HG02798 (cell line): ENCODE results near the gene ASIC4.

Source experiments
- ATAC-seq: cut with Tn5 transposase; IDR thresholded peaks from one replicate; pipeline ENCODE4 v1.9.1; 2021; ENCODE audit warnings: mild to moderate bottlenecking; ENCODE audit not compliant: unreplicated experiment, poor library complexity

The ASIC4 gene

DNA sequence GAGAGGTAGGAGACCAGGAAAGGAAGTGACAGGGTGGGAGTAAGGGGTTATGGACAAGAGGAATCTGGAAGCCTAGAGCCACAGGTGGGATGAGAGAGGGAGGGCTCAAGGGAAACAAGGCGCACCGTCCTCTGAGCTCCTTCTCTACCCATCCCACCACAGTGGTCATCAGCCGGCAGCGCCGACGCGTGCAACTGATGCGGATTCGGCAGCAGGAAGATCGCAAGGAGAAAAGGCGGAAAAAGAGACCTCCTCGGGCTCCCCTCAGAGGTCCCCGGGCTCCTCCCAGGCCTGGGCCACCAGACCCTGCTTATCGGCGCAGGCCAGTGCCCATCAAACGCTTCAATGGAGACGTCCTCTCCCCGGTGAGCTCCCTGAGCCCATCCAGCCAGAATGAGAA, 34.7 kb downstream of the ASIC4 start:
- no peak for ATAC-seq

DNA sequence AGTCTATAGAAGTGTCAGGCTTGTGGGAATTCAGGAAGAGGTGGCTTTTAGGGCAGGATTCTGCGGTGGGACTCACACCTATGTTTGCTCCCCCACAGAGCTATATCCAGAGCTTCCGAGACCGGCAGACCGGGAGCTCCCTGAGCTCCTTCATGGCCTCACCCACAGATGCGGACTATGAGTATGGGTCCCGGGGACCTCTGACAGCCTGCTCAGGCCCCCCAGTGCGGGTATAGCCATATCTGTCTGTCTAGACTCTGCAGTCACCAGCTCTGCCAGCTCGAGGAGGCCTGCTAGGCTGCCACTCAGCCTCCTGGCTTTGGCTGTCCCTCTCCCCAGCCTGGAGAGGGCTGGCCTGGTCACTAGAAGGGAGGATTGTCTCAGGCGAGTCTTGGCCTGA, 35.3 kb downstream of the ASIC4 start:
- ATAC-seq, result no peak

DNA sequence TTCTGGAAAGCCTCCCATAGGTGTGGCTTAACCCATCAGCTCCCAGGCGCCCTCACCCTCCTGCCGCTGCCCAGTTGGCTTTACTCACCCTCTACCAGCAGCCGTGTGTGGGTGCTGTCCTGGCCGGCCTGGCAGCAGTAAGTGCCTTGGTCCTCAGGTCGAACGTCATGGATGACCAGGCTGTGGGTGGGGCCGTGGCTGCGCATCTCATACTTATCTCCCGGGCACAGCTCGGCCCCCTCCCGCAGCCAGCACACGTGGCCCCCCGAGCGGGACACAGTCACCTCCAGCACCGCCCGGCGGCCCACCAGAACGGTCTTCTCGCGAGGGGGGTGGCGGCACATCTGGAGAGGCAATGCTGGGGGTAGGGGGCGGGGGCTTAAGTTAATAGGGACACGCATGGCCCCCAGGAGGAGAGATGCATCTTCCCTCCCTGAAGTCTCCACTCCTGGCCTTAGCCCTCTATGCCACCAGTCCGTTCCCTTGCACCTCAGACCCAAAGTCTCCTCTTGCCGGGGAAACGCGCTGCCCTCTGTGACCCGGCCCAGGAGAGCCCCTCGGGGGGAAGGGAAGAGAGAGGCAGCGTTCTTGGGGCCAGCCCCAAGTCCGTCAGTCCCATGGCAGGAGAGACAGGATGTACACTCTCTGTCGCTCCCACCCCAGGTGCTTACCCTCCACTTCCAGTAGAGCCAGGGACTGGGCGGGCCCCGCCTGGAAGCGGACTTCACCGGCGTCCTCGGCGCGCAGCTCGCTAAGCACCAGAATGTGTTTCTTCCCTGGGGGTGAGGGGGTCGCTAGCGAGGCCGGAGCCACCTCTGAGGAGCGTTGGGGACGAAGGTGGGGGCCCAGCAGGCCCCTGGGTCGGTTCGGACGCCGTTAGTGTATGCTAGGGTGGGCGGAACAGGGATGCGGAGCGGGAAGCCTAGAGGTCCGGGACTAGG, 37.4 kb downstream of the ASIC4 start:
- no peak for ATAC-seq

DNA sequence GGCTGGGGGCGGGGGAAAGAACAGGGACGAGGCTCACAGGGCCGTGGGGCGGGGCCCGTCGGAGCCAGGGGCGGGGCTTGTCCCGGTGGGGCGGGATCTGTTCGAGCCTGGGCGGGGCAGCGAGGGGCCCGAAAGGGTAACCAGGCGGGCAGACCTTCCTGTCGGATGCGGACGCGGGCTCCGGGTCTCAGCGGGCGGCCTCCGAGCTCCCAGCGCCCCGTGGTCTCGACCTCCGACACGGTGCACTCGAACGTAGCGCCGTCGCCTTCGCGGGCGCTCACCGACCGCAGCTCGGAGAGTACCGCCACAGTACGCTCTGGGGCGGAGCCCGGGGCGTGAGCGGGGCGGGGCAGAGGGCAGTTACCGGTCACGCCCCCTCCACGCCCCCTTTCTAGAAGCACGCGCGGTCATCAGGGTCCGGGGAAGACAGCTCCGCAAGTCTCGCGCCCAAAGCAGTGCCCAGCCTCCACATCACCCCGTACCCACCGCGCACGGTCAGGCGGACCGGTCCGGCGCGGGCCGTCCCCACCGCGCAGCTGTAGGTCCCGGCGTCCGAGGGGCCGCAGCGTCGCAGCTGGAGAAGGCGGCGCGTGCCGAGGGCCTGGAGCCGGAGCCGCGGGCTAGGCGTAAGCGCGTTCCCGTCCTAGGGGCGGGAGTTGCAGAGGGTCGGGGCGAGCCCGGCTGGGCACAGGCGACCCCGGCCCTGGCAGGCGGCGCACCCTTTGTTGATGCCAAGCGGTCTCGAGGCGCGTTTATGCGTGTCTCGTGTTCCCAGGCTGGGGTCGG, 38.3 kb downstream of the ASIC4 start:
- peak; percentile 93 for ATAC-seq

DNA sequence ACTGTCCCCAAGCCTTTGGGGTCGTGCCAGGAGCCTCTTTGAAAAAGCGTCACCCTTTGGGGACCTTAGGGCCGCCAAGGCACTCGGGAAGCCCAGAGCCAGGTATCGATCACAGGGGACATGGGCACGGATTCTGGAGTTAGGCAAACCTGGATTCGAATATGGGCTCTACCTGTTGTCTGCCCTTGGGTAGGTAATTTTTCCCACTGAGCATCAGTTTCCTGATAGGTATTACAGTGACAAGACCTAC, 38.8 kb downstream of the ASIC4 start:
- ATAC-seq, result no peak

DNA sequence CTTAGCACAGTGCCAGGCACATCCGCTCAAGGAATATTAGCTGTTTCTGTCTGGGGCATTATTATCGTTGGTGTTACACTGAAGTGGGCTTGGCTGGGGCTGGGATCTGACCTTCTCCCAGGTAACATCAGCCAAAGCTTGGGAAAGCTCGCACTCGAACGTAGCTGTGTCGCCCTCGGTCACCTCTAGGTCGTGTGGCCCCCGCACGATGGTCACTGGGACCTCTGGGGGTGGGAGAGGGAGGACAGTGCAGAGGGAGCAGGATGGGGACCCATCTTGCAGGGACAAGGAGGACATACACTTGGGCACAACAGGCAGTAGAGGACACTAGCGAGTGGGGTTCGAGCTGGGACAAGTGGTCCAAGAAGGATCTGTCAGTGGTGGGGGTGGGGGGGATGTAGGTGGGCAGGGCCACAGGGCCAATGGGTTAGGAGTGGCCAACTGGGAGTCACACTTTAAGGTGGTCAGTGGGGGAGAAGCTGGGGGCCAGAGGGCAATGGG, 39.2 kb downstream of the ASIC4 start:
- no peak for ATAC-seq

DNA sequence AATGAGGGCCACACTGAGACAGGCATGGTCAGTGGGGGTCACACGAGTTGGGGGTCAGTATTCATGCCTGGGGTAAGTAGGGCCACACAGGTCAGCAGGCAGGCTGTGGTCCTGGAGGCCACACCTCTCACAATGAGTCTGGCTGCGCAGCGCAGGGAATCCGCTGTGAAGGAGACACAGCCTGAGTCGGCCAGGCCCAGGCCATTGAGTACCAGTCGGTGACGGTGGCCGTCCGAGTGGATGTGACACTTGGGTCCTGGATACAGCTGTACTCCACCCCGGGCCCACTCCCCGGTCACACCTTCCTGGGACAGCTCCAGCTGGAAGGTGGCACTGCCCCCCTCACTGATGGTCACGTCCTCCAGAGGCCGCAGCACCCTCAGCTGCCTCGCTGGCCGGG, 40.1 kb downstream of the ASIC4 start:
- no peak for ATAC-seq

DNA sequence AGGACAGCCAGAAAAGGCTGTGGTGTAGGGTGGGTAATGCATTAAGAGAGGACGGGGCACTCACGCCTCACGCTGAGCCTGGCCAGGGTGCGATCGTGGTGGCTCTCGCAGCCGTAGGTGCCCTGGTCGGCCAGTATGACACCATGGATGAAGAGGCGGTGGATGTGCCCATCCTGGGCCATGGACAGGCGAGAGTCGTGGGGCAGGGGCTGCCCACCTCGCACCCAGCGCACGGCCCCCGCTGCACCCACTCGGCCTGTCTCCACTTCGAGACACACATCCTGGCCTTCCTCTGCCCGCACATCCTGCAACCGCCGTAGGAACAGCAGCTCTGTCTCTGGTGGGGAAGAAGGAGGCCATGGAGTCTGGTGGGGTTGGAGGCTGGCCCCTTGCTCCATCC, 41.7 kb downstream of the ASIC4 start:
- no peak for ATAC-seq

DNA sequence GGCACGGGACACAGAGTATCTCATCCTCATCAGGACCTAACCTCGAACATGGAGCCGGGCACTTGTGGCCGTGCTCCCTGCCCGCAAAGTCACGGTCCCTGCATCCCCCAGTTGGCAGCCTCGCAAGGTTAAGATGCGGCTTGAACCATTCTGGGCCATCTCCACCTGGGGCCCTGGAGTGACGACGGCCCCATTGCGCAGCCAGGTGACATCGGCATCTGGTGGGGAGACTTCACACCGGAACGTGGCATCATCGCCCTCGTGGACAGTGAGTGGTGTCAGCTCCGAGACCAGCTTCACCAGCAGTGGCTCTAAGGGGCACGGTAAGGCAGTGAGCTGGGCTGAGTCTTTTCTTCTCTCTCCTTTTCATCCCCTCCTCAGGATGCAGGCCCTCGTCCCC, 42.1 kb downstream of the ASIC4 start:
- ATAC-seq, result no peak

DNA sequence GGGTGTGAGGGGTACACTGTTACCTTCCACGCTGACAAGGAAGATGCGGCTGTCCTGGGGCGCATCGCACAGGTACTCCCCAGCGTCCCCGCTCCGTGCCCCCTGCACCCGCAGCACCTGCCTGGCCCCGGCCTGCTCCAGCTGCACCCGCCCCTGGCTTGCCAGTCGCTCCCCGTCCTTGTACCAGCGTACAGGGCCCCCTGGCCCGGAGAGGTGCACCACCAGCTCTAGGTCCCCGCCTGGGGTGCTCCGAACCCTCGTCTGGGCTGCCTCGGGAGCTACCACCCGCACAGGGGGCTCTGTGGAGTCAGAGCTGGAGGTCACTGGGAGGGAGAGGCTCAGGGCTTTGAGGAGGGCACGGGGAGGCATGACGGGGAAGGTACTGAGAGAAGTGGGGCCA, 43.0 kb downstream of the ASIC4 start:
- no peak for ATAC-seq

DNA sequence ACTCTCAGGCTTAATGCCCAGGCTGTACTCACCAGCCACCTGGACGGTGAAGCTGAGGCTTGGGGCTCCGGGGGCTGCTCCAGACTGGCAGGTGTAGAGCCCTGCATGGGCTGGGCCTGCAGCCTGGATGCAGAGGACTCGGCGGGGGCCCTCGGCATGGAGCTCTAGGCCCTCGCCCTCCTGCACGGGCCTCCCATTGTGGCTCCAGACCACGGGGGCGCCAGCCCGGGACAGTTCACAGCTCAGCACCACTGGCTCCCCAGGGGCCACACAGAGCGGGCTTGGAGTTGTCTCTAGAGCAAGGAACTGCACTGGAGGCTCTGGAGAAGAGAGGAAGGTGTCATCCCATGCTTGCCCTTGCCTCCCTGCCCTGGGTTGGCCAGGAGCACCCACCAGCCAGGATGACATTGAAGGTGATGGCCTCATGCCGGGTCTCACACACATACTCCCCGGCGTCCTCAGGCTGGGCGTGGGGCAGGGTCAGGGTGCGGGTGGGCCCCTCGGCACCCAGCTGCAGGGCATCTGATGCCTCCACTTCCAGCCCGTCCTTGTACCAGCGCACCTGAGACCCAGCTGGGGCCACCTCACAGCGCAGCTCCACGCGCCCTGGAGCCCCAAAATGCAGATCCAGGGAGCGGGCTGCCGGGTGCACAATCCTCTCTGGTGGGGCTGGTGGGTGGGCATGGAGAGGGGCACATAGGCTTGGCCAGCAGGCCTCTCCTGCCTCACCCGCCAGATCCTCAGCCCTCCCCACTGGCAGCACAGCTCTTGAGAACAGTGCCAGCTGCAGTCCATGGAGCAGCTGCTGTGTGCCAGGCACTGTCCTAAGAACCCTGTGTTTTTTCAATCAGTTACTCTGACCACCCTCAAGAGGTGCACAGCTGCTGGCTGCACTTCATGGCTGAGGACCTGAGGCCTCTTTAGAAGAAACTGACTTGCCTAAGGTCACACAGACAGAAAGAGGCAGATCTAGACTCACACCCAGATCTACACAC, 43.8 kb downstream of the ASIC4 start:
- ATAC-seq, result no peak

DNA sequence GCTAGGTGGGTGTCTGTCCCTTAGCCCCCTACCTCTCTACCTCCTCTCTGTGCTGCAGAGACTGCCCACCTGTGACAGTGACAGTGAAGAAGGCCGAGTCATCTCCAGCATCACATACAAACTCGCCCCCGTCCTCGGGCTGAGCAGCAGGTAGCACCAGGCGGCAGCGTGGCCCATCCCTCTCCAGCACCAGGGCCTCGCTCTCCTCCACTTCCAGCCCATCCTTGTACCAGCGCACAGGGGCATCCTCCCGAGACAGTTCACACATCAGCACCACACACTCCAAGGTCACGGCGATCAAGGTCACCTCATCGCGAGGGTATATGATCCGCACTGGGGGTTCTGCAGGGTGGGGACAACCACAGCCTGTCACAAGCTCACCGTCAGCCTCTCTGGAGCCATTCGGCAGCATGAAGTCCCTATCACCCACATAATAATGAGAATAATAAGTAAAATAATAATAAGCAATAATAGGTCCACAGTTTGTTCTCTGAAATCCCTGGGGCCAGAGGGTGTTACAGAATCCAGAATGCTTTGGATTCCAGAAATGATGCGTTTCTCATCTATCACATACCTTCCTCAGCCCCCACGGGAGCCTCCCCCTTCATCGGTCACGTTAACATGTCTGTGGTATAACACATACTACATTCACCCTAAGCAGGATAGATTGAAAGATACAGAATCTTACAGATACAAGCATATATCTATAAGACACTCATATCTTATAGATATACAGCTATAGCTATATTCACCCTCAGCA, 45.1 kb downstream of the ASIC4 start:
- ATAC-seq, result no peak

DNA sequence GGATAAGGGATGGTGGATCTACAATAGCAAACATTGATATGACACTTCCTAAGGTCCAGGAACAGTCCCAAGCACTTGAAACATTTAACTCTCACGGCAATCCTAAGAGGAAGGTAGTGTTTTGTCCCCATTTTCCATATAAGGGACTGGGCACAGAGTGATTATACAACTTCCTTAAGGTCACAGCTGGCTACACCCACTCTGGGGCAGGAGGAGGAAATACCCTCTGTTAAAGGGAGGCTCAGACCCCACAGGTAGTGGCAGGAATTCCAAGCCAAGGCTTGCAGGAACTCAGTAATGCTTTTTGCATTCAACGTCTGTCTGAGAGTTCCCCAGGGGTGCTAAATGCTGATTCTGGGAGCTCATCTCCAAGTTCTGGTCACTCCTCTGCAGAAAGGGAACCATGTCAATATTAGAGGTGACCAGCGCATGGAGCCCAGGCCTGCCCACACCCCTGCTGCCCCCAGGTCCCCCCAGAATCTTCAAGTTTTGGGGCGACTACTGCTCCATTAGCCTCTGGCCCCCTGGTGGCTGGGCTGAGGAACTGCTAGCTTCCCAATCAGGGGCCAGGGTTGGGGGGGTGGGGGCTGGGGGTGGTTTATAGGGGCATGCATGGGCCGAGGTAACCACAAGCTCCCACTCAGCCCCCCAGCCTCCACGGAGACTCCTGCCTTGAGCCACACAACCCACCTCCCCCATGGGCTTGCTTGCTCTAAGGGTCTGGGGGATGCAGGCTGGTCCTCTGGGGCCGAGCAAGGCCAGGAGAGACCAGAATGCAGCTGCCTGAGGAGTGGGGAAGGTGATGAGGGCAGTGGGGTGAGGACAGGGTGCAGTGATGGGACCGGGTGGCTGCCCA, 46.0 kb downstream of the ASIC4 start:
- no peak for ATAC-seq

DNA sequence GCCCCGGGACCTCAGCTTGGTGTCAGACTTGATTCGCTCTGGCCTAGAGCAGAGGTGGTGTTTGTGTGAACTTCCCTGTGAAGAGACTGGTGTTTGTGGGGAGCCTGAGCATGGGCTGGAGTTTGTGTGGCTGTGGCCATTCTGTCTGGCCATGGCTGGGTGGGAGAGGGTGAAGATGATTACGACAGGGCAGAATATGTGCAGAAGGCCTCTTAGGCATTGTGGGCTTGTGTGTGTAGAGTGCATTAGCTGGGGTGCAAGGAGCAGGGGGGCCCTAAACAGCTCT, 46.6 kb downstream of the ASIC4 start:
- ATAC-seq, result no peak

DNA sequence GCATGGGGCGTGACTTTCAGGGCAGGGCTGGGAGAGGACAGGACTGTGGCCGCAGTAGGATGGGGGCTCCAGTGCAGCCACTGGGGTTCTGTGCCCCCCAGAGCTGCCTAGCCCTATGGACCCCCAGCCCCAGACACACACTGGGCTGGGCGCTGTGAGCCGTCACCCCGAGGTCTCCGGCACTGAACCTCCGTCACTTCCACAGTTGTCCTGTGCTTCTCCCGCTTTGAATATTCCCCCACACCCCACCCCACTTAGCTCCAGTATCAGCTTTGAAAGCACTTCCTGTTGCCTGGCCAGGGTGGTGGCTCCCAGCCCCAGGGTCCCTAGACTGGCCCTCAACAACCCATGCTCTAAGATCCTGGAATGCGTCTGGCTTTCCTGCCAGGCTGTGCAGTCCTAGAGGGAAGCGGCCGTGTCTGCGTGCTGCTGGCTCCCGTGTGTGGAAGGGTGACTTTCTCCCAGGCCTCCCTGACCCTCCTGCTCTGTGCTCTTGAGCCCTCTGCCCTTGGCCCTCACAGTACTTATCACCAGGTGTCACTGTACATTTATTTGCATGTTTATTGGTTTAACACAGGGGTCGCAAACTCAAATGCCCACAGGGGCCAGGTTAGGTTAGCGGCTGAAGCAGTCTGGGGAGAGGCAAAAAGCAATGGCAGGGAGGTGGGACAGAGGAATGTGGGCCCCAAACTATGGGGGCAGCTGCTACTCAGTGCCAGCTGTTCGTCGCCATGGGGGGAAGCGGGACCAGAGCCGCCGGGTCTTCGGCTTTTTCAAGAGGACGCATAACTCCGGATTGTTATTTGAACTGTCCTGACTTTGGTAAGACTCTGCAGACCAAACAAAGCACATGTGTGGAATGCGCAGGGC, 47.1 kb downstream of the ASIC4 start:
- no peak for ATAC-seq

DNA sequence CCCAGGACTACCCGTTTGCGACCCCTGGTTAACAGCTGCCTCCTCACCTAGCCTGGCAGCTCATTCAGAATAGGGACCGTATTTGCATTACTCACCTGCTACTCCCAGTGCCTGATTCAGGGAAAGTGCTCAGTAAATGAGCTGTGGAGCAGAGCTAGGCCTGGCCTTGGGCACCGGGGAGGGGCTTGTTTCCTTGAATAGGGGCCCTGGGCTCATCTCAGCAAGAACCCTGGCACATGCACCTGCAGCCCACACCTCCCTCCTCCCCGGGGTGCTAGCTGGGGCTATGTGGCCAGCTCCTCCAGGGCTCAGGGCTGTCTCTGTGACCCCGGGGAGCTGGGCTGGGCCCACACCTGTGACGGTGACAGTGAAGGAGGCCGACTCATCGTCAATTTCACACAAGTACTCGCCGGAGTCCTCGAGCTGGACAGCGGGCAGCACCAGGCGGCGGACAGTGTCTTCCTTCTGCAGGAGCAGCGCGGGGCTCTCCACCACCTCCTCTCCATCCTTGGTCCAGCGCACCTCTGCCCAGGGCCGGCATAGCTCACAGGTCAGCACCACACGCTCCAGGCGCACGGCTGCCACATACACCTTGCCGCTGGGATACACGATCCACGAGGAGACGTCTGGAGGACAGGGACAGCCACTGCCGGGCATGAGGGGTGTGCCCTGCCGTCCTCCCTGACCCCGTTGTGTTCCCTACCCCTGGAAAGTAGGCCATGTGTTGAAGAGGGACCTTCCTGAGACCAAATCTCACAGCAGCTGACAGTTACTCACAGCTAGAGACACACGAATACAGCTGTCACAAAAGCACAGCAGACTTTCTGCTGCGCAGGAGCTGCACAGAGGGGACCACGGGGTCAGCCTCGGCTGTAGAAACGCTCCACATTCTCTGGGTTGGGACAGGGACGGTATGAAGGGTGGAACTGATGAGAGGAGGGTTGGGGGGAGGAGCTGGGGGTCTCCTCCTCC, 48.1 kb downstream of the ASIC4 start:
- ATAC-seq, result no peak
